OCI-LY1 (cell line): ENCODE results near the gene ADAM12.

Experiments
- EZH2 ChIP-seq: fragments of 200-600 bp; sonication (generic), shearing (Covaris generic); IDR thresholded peaks from 2 replicates; pipeline ENCODE4 v1.8.0; 2017; ENCODE audit warnings: borderline replicate concordance, mixed run types, mild to moderate bottlenecking, antibody characterized with exemption, low read length, moderate library complexity, mixed read lengths
- TF ChIP-seq, protein P1 (sequence below): fragments of 200-600 bp; sonication (generic), shearing (Covaris generic); IDR thresholded peaks from 2 replicates; pipeline ENCODE4 v1.5.1; 2017; ENCODE audit warnings: mild to moderate bottlenecking, antibody characterized with exemption, low read length, moderate library complexity, mixed read lengths

DNA sequence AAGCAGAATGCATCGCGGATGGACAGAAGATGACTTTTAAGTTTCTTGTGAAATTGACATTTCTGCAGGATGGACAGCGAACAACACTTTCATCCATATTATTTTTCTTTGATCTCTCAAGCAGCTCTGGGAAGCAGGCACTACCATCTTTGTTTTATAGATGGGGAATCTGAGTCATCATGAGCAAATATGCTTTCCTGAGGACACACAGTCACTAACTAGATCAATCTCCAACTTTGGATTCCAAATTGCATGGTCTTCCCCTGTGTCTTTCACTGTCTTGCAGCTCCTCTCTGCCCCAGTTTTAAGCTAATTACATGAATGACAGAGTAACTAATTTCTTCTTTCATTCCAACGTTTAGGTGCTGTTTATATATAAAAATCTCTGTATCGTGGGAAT, 201.5 kb downstream of the ADAM12 start:
- TF ChIP-seq, protein P1, sequence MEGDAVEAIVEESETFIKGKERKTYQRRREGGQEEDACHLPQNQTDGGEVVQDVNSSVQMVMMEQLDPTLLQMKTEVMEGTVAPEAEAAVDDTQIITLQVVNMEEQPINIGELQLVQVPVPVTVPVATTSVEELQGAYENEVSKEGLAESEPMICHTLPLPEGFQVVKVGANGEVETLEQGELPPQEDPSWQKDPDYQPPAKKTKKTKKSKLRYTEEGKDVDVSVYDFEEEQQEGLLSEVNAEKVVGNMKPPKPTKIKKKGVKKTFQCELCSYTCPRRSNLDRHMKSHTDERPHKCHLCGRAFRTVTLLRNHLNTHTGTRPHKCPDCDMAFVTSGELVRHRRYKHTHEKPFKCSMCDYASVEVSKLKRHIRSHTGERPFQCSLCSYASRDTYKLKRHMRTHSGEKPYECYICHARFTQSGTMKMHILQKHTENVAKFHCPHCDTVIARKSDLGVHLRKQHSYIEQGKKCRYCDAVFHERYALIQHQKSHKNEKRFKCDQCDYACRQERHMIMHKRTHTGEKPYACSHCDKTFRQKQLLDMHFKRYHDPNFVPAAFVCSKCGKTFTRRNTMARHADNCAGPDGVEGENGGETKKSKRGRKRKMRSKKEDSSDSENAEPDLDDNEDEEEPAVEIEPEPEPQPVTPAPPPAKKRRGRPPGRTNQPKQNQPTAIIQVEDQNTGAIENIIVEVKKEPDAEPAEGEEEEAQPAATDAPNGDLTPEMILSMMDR: no peak
- TF ChIP-seq EZH2: no peak
